GM23248 (cell line): Measurements from ENCODE around the gene NEMF.

ENCODE experiments used
- EZH2 ChIP-seq: fragments of 200-600 bp; sonication (generic); IDR thresholded peaks from 2 replicates; pipeline ENCODE4 v1.6.1; 2018; ENCODE audit warnings: antibody characterized with exemption, mild to moderate bottlenecking; ENCODE audit not compliant: insufficient read depth, poor library complexity, severe bottlenecking
- EZH2phosphoT487 ChIP-seq: fragments of 200-600 bp; sonication (generic); IDR thresholded peaks from 2 replicates; pipeline ENCODE4 v1.6.1; 2018; ENCODE audit warnings: antibody characterized with exemption, moderate library complexity, mild to moderate bottlenecking, low read depth; ENCODE audit not compliant: insufficient read depth

DNA sequence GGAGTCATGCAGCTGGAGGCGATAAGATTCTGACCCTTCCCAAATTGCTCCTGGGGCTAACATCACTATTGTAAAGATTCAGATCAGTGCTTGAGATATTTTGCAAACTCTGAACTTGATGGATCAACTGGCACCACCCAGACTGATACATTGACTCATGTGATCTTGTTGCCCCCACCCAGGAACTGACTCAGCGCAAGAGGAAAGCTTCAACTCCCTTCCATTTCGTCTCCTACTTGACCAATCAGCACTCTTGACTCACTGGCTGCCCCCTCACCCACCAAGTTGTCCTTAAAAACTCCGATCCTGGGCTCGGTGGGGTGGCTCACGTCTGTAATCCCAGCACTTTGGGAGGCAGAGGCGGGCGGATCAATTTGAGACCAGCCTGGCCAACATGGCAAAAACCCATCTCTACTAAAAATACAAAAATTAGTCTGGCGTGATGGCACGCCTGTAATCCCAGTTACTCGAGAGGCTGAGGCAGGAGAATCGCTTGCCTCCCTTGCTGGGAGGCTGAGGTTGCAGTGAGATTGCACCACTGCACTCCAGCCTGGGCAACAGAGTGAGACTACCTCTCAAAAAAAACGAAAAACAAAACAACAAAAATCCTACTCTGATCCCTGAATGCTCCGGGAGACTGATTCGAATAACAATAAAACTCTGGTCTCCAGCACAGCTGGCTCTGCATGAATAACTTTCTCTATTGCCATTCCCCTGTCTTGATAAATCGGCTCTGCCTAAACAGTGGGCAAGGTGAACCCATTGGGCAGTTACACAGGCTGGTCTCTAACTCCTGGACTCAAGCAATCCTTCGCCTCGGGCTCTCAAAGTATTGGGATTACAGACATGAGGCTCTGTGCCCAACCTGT is 30.5 kb upstream of the NEMF start:
- TF ChIP-seq EZH2phosphoT487 (no peak), EZH2 (no peak)
